Astrocyte (in vitro differentiated cells and primary cell): ENCODE results near the gene CERK. TPM values are rescaled to one million over a fixed set of nuclear protein-coding genes. Genes with fewer than 3 reads are reported as not detected.

ENCODE experiments used
- DNase-seq: peaks from one replicate; pipeline ENCODE4 v3.0.0-alpha.2; 2010; ENCODE audit warnings: low read depth
- FAIRE-seq: peaks from 2 replicates; lab custom pipeline; 2011; peaks lifted over from hg19 to GRCh38; lab: Jason Lieb, UNC
- H2AFZ ChIP-seq: 2 replicates; pipeline ENCODE4 v1.6.0; 2012; ENCODE audit warnings: low read depth, low read length, inconsistent platforms
- H3K27ac ChIP-seq: 2 replicates; pipeline ENCODE4 v1.5.1; 2011; ENCODE audit warnings: low read depth, low read length, inconsistent platforms
- H3K27me3 ChIP-seq: 2 replicates; pipeline ENCODE4 v1.6.0; 2011; ENCODE audit warnings: low read length, inconsistent platforms; ENCODE audit not compliant: insufficient read depth
- H3K36me3 ChIP-seq: 2 replicates; pipeline ENCODE4 v1.5.1; 2011; ENCODE audit warnings: low read length, inconsistent platforms; ENCODE audit not compliant: insufficient read depth
- H3K4me1 ChIP-seq: 2 replicates; pipeline ENCODE4 v1.5.1; 2011; ENCODE audit warnings: low read length, inconsistent platforms; ENCODE audit not compliant: insufficient read depth
- H3K4me2 ChIP-seq: 2 replicates; pipeline ENCODE4 v1.6.0; 2012; ENCODE audit warnings: low read length, inconsistent platforms
- H3K4me3 ChIP-seq: 2 replicates; pipeline ENCODE4 v1.5.1; 2011; ENCODE audit warnings: low read depth, mild to moderate bottlenecking, low read length, inconsistent platforms; ENCODE audit not compliant: insufficient read depth
- H3K79me2 ChIP-seq: 2 replicates; pipeline ENCODE4 v1.6.0; 2012; ENCODE audit warnings: mild to moderate bottlenecking, low read length, inconsistent platforms; ENCODE audit not compliant: insufficient read depth
- H3K9ac ChIP-seq: 2 replicates; pipeline ENCODE4 v1.6.0; 2012; ENCODE audit warnings: mild to moderate bottlenecking, low read length, inconsistent platforms
- H3K9me3 ChIP-seq: 2 replicates; pipeline ENCODE4 v1.5.1; 2012; ENCODE audit warnings: low read depth, mild to moderate bottlenecking, low read length, inconsistent platforms; ENCODE audit not compliant: insufficient read depth
- H4K20me1 ChIP-seq: 2 replicates; pipeline ENCODE4 v1.6.0; 2012; ENCODE audit warnings: low read length, inconsistent platforms; ENCODE audit not compliant: insufficient read depth
- H3K27ac Mint-ChIP-seq: one replicate; pipeline ENCODE4 v1.8.0; 2021; ENCODE audit warnings: mild to moderate bottlenecking, mixed read lengths; ENCODE audit not compliant: unreplicated experiment
- H3K27me3 Mint-ChIP-seq: one replicate; pipeline ENCODE4 v1.8.0; 2021; ENCODE audit warnings: low read depth, mixed read lengths; ENCODE audit not compliant: unreplicated experiment
- H3K36me3 Mint-ChIP-seq: one replicate; pipeline ENCODE4 v1.8.0; 2021; ENCODE audit warnings: low read depth, mixed read lengths; ENCODE audit not compliant: unreplicated experiment
- H3K4me1 Mint-ChIP-seq: one replicate; pipeline ENCODE4 v1.8.0; 2021; ENCODE audit warnings: low read depth, mixed read lengths; ENCODE audit not compliant: unreplicated experiment
- H3K4me3 Mint-ChIP-seq: one replicate; pipeline ENCODE4 v1.8.0; 2021; ENCODE audit warnings: mild to moderate bottlenecking, moderate library complexity, mixed read lengths; ENCODE audit not compliant: unreplicated experiment
- H3K9me3 Mint-ChIP-seq: one replicate; pipeline ENCODE4 v1.8.0; 2021; ENCODE audit warnings: mild to moderate bottlenecking, mixed read lengths; ENCODE audit not compliant: unreplicated experiment
- CTCF ChIP-seq: IDR thresholded peaks from 2 replicates; pipeline ENCODE4 v1.5.1; 2011; ENCODE audit warnings: low read depth, mild to moderate bottlenecking, inconsistent platforms, low read length, moderate library complexity; ENCODE audit not compliant: insufficient read depth
- EZH2 ChIP-seq: IDR thresholded peaks from 2 replicates; pipeline ENCODE4 v1.6.1; 2012; ENCODE audit warnings: mild to moderate bottlenecking, low read length, inconsistent platforms; ENCODE audit not compliant: insufficient read depth
- total RNA-seq: library from RNA; stranded (reverse); gene quantifications from 2 replicates; pipeline ENCODE4 v1.2.1, GENCODE V29; 2021

Gene CERK
- total RNA-seq, 1 donor from 2014 or later, result 23.2 TPM

GRCh38 chr22:46657996-46658947, 79.8 kb downstream of the CERK start:
- no peaks in the 10 kb centered on the region for H3K36me3 ChIP-seq
- peaks cover 2% of the 10 kb centered on the region for H3K4me1 Mint-ChIP-seq
- H3K9me3 ChIP-seq, result no peaks in the 10 kb centered on the region
- no peak overlapping the region for H3K4me3 ChIP-seq
- peaks cover 4% of the 10 kb centered on the region for H3K4me1 ChIP-seq
- no peak overlapping the region for H3K27ac ChIP-seq
- FAIRE-seq, result no peak
- no peak for TF ChIP-seq EZH2
- TF ChIP-seq CTCF, result no peak
- H3K79me2 ChIP-seq, result no peaks in the 10 kb centered on the region
- H3K4me2 ChIP-seq, result no peak overlapping the region
- peaks cover 3% of the 10 kb centered on the region for H3K27me3 Mint-ChIP-seq
- H3K4me3 Mint-ChIP-seq, result no peak overlapping the region
- H4K20me1 ChIP-seq, result peaks cover 50% of the 10 kb centered on the region
- no peak overlapping the region for H2AFZ ChIP-seq
- no peak overlapping the region for H3K9ac ChIP-seq
- no peak for DNase-seq
- H3K27ac Mint-ChIP-seq, result no peak overlapping the region
- H3K27me3 ChIP-seq, result no peaks in the 10 kb centered on the region
- peaks cover 2% of the 10 kb centered on the region for H3K9me3 Mint-ChIP-seq
- H3K36me3 Mint-ChIP-seq, result peaks cover 6% of the 10 kb centered on the region

- FAIRE-seq (no peak), DNase-seq (no peak)
- H4K20me1 ChIP-seq, result peaks cover 55% of the 10 kb centered on the region
- H3K9ac ChIP-seq, result no peak overlapping the region
- no peak overlapping the region for H3K4me3 ChIP-seq
- Mint-ChIP-seq H3K4me3 (no peak overlapping the region), H3K4me1 (peaks cover 4% of the 10 kb centered on the region), H3K27ac (no peak overlapping the region), H3K27me3 (peaks cover 3% of the 10 kb centered on the region), H3K9me3 (peaks cover 2% of the 10 kb centered on the region), H3K36me3 (peaks cover 6% of the 10 kb centered on the region)
- no peak overlapping the region for H3K4me2 ChIP-seq
- H2AFZ ChIP-seq, result no peak overlapping the region
- no peaks in the 10 kb centered on the region for H3K27me3 ChIP-seq
- H3K36me3 ChIP-seq, result no peaks in the 10 kb centered on the region
- TF ChIP-seq EZH2 (no peak), CTCF (no peak)
- H3K4me1 ChIP-seq, result peaks cover 11% of the 10 kb centered on the region
- H3K9me3 ChIP-seq, result no peaks in the 10 kb centered on the region
- H3K79me2 ChIP-seq, result no peaks in the 10 kb centered on the region
- H3K27ac ChIP-seq, result no peak overlapping the region
Measured at GRCh38 chr22:46657655-46657953, 80.4 kb downstream of the CERK start.
